Endothelial cell (in vitro differentiated cells): ENCODE measurements around the gene RIN3. TPM values are rescaled to one million over a fixed set of nuclear protein-coding genes. Genes with fewer than 3 reads are reported as not detected.

Source experiments
- DNase-seq: peaks from one replicate; pipeline ENCODE4 v3.0.0; 2021; ENCODE audit warnings: low spot score
- H3K27ac Mint-ChIP-seq: one replicate; pipeline ENCODE4 v1.8.0; 2021; ENCODE audit warnings: mixed read lengths, inconsistent platforms; ENCODE audit not compliant: unreplicated experiment
- H3K27me3 Mint-ChIP-seq: one replicate; pipeline ENCODE4 v1.8.0; 2021; ENCODE audit warnings: mild to moderate bottlenecking, moderate library complexity, mixed read lengths, inconsistent platforms; ENCODE audit not compliant: unreplicated experiment
- H3K36me3 Mint-ChIP-seq: one replicate; pipeline ENCODE4 v1.8.0; 2021; ENCODE audit warnings: mild to moderate bottlenecking, low read depth, mixed read lengths, inconsistent platforms; ENCODE audit not compliant: unreplicated experiment
- H3K4me1 Mint-ChIP-seq: one replicate; pipeline ENCODE4 v1.8.0; 2021; ENCODE audit warnings: mild to moderate bottlenecking, mixed read lengths, inconsistent platforms; ENCODE audit not compliant: unreplicated experiment
- H3K4me3 Mint-ChIP-seq: one replicate; pipeline ENCODE4 v1.8.0; 2021; ENCODE audit warnings: mild to moderate bottlenecking, mixed read lengths, inconsistent platforms; ENCODE audit not compliant: unreplicated experiment
- H3K9me3 Mint-ChIP-seq: one replicate; pipeline ENCODE4 v1.8.0; 2021; ENCODE audit warnings: mixed read lengths, inconsistent platforms; ENCODE audit not compliant: unreplicated experiment
- total RNA-seq: library from RNA; stranded (reverse); fragmentation: NEBNext Ultra II Directional; extraction: Animal tissue kit (Norgen Biotek cat#: 25700); gene quantifications from one replicate; pipeline ENCODE4 v1.2.1, GENCODE V29; 2021; ENCODE audit not compliant: unreplicated experiment
- TF ChIP-seq, protein P1 (sequence below): fragments of 200-600 bp; sonication (generic); IDR thresholded peaks from one replicate; pipeline ENCODE4 v1.5.0; 2021; ENCODE audit warnings: antibody characterized with exemption; ENCODE audit not compliant: unreplicated experiment

RIN3 gene
- total RNA-seq, 1 donor from 2014 or later: 25.8 TPM

DNA sequence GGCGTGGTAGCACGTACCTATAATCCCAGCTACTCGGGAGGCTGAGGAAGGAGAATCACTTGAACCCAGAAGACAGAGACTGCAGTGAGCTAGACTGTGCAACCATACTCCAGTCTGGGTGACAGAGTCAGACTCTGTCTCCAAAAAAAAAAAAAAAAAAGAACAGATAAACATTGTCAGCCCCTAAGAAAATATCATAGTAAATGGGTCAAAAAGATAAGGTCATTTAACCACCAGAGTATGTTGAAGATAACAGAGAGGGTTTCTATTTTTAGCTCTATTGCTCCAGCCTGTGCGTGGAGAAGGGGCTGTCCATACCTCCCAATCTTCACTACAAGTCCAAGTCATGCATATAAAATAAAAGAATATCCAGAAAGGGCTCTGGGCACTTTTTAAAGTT is 219.4 kb downstream of the RIN3 start:
- H3K4me1 Mint-ChIP-seq: no peaks in the 10 kb centered on the region
- H3K4me3 Mint-ChIP-seq: no peak overlapping the region
- peaks cover 38% of the 10 kb centered on the region for H3K36me3 Mint-ChIP-seq
- TF ChIP-seq, protein P1, sequence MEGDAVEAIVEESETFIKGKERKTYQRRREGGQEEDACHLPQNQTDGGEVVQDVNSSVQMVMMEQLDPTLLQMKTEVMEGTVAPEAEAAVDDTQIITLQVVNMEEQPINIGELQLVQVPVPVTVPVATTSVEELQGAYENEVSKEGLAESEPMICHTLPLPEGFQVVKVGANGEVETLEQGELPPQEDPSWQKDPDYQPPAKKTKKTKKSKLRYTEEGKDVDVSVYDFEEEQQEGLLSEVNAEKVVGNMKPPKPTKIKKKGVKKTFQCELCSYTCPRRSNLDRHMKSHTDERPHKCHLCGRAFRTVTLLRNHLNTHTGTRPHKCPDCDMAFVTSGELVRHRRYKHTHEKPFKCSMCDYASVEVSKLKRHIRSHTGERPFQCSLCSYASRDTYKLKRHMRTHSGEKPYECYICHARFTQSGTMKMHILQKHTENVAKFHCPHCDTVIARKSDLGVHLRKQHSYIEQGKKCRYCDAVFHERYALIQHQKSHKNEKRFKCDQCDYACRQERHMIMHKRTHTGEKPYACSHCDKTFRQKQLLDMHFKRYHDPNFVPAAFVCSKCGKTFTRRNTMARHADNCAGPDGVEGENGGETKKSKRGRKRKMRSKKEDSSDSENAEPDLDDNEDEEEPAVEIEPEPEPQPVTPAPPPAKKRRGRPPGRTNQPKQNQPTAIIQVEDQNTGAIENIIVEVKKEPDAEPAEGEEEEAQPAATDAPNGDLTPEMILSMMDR: no peak
- H3K9me3 Mint-ChIP-seq: no peaks in the 10 kb centered on the region
- no peak for DNase-seq
- no peak overlapping the region for H3K27ac Mint-ChIP-seq
- peaks cover 3% of the 10 kb centered on the region for H3K27me3 Mint-ChIP-seq

DNA sequence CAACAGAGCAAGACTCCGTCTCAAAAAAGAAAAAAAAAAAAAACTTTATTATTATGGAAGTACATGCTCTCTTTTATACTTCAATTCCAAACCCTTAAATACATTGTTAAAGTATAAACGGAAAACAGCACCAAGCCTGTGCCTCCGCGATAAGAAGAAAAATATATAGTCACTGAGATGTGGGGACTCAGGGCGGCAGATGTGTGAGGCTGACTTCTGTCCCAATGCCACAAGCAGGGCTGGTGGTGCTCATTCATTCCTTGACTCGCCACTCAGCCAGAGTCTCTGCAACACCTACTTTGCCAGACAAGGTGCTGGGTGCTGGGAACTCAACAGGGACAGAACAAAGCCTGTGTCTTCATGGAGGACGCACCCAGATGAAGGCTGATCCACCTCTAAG is 221.0 kb downstream of the RIN3 start:
- Mint-ChIP-seq H3K27ac (no peak overlapping the region), H3K9me3 (no peaks in the 10 kb centered on the region), H3K4me1 (no peaks in the 10 kb centered on the region), H3K36me3 (peaks cover 34% of the 10 kb centered on the region), H3K4me3 (no peak overlapping the region), H3K27me3 (peaks cover 4% of the 10 kb centered on the region)
- TF ChIP-seq, protein P1: no peak
- DNase-seq: no peak

DNA sequence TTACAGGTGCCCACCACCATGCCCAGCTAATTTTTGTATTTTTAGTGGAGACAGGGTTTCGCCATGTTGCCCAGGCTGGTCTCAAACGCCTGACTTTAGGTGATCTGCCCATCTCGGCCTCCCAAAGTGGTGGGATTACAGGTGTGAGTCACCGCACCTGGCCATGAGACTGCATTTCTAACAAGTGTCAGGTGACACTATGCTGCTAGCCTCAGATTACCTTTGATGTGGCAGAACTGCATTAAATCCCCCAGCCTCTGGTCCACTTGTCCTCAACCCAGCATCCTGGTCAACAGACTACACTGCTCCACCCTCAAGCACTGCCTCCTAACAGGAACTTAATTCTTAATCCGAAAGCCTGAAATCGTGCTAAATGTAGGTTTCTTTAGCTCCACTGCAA is 221.8 kb downstream of the RIN3 start:
- Mint-ChIP-seq H3K36me3 (peaks cover 29% of the 10 kb centered on the region), H3K4me3 (no peak overlapping the region), H3K4me1 (no peaks in the 10 kb centered on the region), H3K27ac (no peak overlapping the region), H3K27me3 (peaks cover 4% of the 10 kb centered on the region), H3K9me3 (no peaks in the 10 kb centered on the region)
- no peak for DNase-seq
- TF ChIP-seq, protein P1: no peak

DNA sequence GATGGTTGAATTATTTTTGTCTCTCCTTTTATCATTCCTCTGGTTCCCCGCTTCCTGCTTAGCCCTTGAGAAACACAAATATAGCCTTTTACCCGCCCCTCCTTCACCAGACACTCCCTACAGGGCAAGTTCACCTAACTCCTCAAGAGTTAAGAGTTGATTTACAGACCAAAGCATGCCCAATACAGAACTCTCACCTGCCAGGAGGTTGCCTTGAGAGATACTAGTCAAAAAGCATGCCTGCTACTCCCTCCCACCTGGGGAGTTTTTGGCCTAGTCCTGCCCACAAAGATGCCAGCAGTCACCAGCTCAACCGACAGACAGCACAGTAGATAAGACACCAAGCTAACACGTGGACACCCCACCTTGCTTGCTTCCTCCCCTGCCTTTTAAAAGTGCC is 223.6 kb downstream of the RIN3 start:
- H3K4me3 Mint-ChIP-seq: no peak overlapping the region
- H3K27me3 Mint-ChIP-seq: peaks cover 4% of the 10 kb centered on the region
- DNase-seq: no peak
- no peaks in the 10 kb centered on the region for H3K9me3 Mint-ChIP-seq
- no peak overlapping the region for H3K27ac Mint-ChIP-seq
- H3K36me3 Mint-ChIP-seq: peaks cover 14% of the 10 kb centered on the region
- no peaks in the 10 kb centered on the region for H3K4me1 Mint-ChIP-seq
- TF ChIP-seq, protein P1: no peak

DNA sequence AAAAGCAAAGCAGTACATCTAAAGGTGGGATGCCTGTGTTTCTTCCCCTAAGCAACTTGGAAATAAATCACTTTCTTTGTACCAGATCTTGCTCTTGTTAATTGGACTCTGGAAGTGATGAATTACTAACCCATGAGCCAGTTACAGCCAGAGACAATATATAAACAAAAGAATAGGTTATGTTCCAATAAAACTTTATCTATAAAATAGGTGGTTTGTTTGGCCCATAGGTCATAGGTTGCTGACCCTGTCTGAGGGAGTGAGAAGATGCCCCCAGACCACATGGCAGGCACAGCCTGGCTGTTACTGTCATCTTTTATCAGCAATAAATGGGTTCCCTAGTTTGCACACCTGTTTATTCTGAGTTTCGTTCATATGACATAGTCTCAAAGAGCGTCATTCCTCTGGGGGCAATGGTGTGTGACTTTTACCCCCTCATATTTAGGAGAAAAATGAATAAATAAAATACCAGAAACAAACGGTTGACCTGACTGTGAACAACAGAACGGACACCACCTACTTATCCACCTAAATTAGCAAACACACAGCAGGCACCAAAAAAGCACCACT is 224.1 kb downstream of the RIN3 start:
- H3K27me3 Mint-ChIP-seq: peaks cover 4% of the 10 kb centered on the region
- H3K4me3 Mint-ChIP-seq: no peak overlapping the region
- DNase-seq: no peak
- no peaks in the 10 kb centered on the region for H3K4me1 Mint-ChIP-seq
- no peak overlapping the region for H3K27ac Mint-ChIP-seq
- TF ChIP-seq, protein P1: no peak
- peaks cover 9% of the 10 kb centered on the region for H3K36me3 Mint-ChIP-seq
- no peaks in the 10 kb centered on the region for H3K9me3 Mint-ChIP-seq

Other genes with a start within 250 kb of the RIN3 start
- gene SLC24A4, start 190.6 kb upstream of the RIN3 start, total RNA-seq: 1.1 TPM
- gene LGMN, start 234.8 kb downstream of the RIN3 start, total RNA-seq: 97.6 TPM